HepG2 (cell line): ENCODE data around the gene FGD6. TPM values are rescaled to one million over a fixed set of nuclear protein-coding genes. Genes with fewer than 3 reads are reported as not detected.

Experiments used
- ATAC-seq: fragments of 200-7000 bp; cut with Tn5 transposase; 3 replicates; pipeline ENCODE4 v1.9.1; 2020; ENCODE audit warnings: mild to moderate bottlenecking, moderate library complexity
- BruUV-seq: library from RNA; stranded (reverse); fragments of 400-500 nt; replicated peaks from 2 replicates; lab custom pipeline; 2021; lab: Mats Ljungman, UMichigan
- CTCF ChIA-PET: fragments of 300-600 bp; formaldehyde crosslinking; extraction: SDS; loops from one replicate; lab custom pipeline; 2021; ENCODE audit warnings: low total read pairs, inconsistent platforms, low intra/inter-chr PET ratio; lab: Yijun Ruan, JAX
- POLR2A ChIA-PET: fragments of 350-600 bp; sonication (Branson Sonifier 250); formaldehyde crosslinking; loops from one replicate; lab custom pipeline; 2020; ENCODE audit warnings: antibody characterized with exemption, inconsistent platforms; lab: Yijun Ruan, JAX
- DNase-seq: peaks from one replicate; pipeline ENCODE4 v3.0.0-alpha.2; 2015; ENCODE audit warnings: low spot score
- FAIRE-seq: peaks from 3 replicates; lab custom pipeline; 2011; peaks lifted over from hg19 to GRCh38; lab: Jason Lieb, UNC
- H2AFZ ChIP-seq: one replicate; pipeline ENCODE4 v1.6.1; 2011; ENCODE audit warnings: low read length, inconsistent platforms
- H3K27ac ChIP-seq: fragments of 300-600 bp; 3 replicates; pipeline ENCODE4 v1.8.0; 2011; ENCODE audit warnings: mixed run types, mild to moderate bottlenecking, mixed read lengths, low read length, inconsistent platforms; ENCODE audit not compliant: insufficient read depth; ENCODE audit errors: extremely low read length
- H3K27me3 ChIP-seq, 2 experiments: fragments of 200-600 bp in 1 of 2; 2 replicates in 1 of 2; 3 replicates in 1 of 2; pipeline versions ENCODE4 v1.6.0 to v1.8.0; 2011; ENCODE audit warnings: low read length in 2 of 2, mild to moderate bottlenecking in 2 of 2, moderate library complexity in 2 of 2, inconsistent platforms in 1 of 2; ENCODE audit not compliant: insufficient read depth in 2 of 2, control insufficient read depth in 1 of 2
- H3K36me3 ChIP-seq, 2 experiments: fragments of 200-600 bp in 1 of 2; replicated peaks in 1 of 2; 2 replicates in 1 of 2; 3 replicates in 1 of 2; pipeline versions ENCODE4 v1.5.1 to v1.8.0; 2011; ENCODE audit warnings: low read length in 2 of 2, inconsistent platforms in 1 of 2; ENCODE audit not compliant: insufficient read depth in 2 of 2, control insufficient read depth in 1 of 2
- H3K4me1 ChIP-seq: 2 replicates; pipeline ENCODE4 v1.5.1; 2012; ENCODE audit warnings: low read length, inconsistent platforms; ENCODE audit not compliant: insufficient read depth
- H3K4me2 ChIP-seq: 2 replicates; pipeline ENCODE4 v1.6.0; 2011; ENCODE audit warnings: low read depth, low read length, inconsistent platforms
- H3K4me3 ChIP-seq, 3 experiments: fragments of 200-600 bp in 1 of 3; sonication (generic), shearing (Covaris generic) in 1 of 3; replicated peaks in 1 of 3; 2 replicates each; pipeline ENCODE4 v1.5.1; 2011 to 2016; ENCODE audit warnings: low read length in 3 of 3, inconsistent platforms in 2 of 3, low read depth in 2 of 3, mild to moderate bottlenecking in 2 of 3, control low read depth in 1 of 3, mixed read lengths in 1 of 3; ENCODE audit not compliant: insufficient read depth in 1 of 3
- H3K79me2 ChIP-seq: one replicate; pipeline ENCODE4 v1.6.1; 2011; ENCODE audit warnings: low read length, inconsistent platforms; ENCODE audit not compliant: insufficient read depth
- H3K9ac ChIP-seq: 2 replicates; pipeline ENCODE4 v1.6.0; 2011; ENCODE audit warnings: mild to moderate bottlenecking, low read depth, low read length, inconsistent platforms; ENCODE audit not compliant: insufficient read depth
- H3K9me3 ChIP-seq: 2 replicates; pipeline ENCODE4 v1.5.1; 2012; ENCODE audit warnings: mild to moderate bottlenecking, low read length
- H4K20me1 ChIP-seq: 2 replicates; pipeline ENCODE4 v1.6.0; 2011; ENCODE audit warnings: inconsistent platforms, mild to moderate bottlenecking, low read length, moderate library complexity; ENCODE audit not compliant: insufficient read depth
- KIAA2018 ChIP-seq: sonication (generic); formaldehyde crosslinking; IDR thresholded peaks from 2 replicates; pipeline ENCODE4 v1.5.0; 2020; ENCODE audit warnings: mild to moderate bottlenecking, missing genetic modification reagents, borderline replicate concordance
- NR2F1 ChIP-seq, 2 experiments: fragments of 450-650 bp in 1 of 2; formaldehyde crosslinking in 1 of 2; IDR thresholded peaks; 2 replicates each; pipeline versions ENCODE4 v1.5.0 to v1.6.1; 2016 to 2020; ENCODE audit warnings: mild to moderate bottlenecking in 1 of 2, missing compliant biosample characterization in 1 of 2, missing genetic modification reagents in 1 of 2, moderate library complexity in 1 of 2
- PLRG1 ChIP-seq: fragments of 450-650 bp; conservative IDR thresholded peaks from 2 replicates; pipeline ENCODE4 v1.6.1; 2016
- ZHX2 ChIP-seq, 2 experiments: sonication (generic) in 1 of 2; formaldehyde crosslinking in 1 of 2; IDR thresholded peaks; 2 replicates each; pipeline versions ENCODE4 v1.6.1 to v1.9.0; 2014 to 2022; ENCODE audit warnings: antibody characterized with exemption in 1 of 2, borderline replicate concordance in 1 of 2, inconsistent platforms in 1 of 2, low read depth in 1 of 2, missing genetic modification reagents in 1 of 2
- ZNF124 ChIP-seq: sonication (generic); formaldehyde crosslinking; IDR thresholded peaks from 2 replicates; pipeline ENCODE4 v1.4.0; 2020; ENCODE audit warnings: missing genetic modification reagents
- ZNF253 ChIP-seq: sonication (generic); formaldehyde crosslinking; IDR thresholded peaks from 2 replicates; pipeline ENCODE4 v1.8.0; 2022; ENCODE audit warnings: mild to moderate bottlenecking, missing genetic modification reagents, borderline replicate concordance
- ZNF33B ChIP-seq: sonication (generic); formaldehyde crosslinking; IDR thresholded peaks from 2 replicates; pipeline ENCODE4 v1.5.1; 2020; ENCODE audit warnings: mild to moderate bottlenecking, missing genetic modification reagents
- ZNF704 ChIP-seq: sonication (generic); formaldehyde crosslinking; IDR thresholded peaks from 2 replicates; pipeline ENCODE4 v1.8.1; 2023; ENCODE audit warnings: mild to moderate bottlenecking, inconsistent platforms, moderate library complexity, missing genetic modification reagents, borderline replicate concordance
- WGBS: methylation state at CpG from one replicate; pipeline ENCODE4 v1.1.6; 2017; ENCODE audit warnings: low lambda C conversion rate; 5-methylcytosine and 5-hydroxymethylcytosine counted together
- in situ Hi-C: cut with HindIII; loops from 2 replicates; pipeline ENCODE4 v1.10.0; 2017; ENCODE audit warnings: low pct_unique_long_range_greater_than_20kb; ENCODE audit not compliant: extremely low pct_ligation_motif_present
- intact Hi-C: fragments of 100-400 bp; cut with micrococcal nuclease; formaldehyde crosslinking; loops from one replicate; pipeline ENCODE4 v1.10.0; 2022; ENCODE audit not compliant: unreplicated experiment
- polyA plus RNA-seq, 8 experiments: library from polyadenylated mRNA; depleted of rRNA in 3 of 8; stranded (reverse) in 7 of 8; unstranded in 1 of 8; fragments of >200 nt; fragmentation: Illumina TruSeq in 4 of 8; extraction: Trizol in 4 of 8; gene quantifications; 2 replicates each; pipeline versions ENCODE4 v1.2.1 to v1.2.3, GENCODE V29; 2011 to 2016; ENCODE audit warnings: low read depth in 4 of 8, missing spikeins in 1 of 8, mixed read lengths in 1 of 8; ENCODE audit not compliant: insufficient read depth in 1 of 8
- total RNA-seq, 5 experiments: library from RNA; depleted of rRNA; stranded (reverse); fragments of >200 nt; fragmentation: Illumina TruSeq; extraction: Trizol; gene quantifications; 2 replicates each; pipeline ENCODE4 v1.2.3, GENCODE V29; 2016; ENCODE audit warnings: low read depth in 1 of 5

Gene FGD6
- total and polyA plus RNA-seq, 2 of the 13 experiments (the other 11 are each of a cell fraction or from before 2014, with no cell fraction given), result 2.2 to 4.3 TPM

DNA sequence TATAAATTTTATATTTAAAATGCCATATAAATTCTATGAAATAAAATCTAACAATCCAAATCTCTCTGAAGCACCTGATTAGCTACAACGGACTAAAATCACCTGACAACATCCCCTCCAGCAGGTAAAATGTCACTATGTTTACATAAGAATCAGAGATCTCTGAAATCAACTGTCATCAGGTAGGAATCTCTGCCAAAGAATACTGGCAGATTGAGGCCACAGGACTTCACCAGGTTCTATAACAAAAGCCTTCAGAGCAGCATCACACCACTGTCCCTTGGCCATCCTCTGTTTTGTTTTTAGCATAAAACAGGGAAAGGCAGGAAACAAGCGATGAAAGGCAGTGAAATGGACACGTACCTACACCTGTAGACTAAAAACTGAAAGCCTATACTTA, 22.1 kb downstream of the FGD6 start:
- ChIA-PET POLR2A (no interaction called here), CTCF (no interaction called here)
- Histone ChIP-seq H3K9me3 (no peaks in the 10 kb centered on the region), H3K36me3 (no peaks in the 10 kb centered on the region), H3K27me3 (no peaks in the 10 kb centered on the region), H4K20me1 (no peaks in the 10 kb centered on the region), H3K4me2 (no peak overlapping the region), H3K4me3 (no peak overlapping the region), H2AFZ (no peak overlapping the region), H3K4me1 (peaks cover 10% of the 10 kb centered on the region), H3K9ac (no peak overlapping the region), H3K79me2 (no peaks in the 10 kb centered on the region), H3K27ac (no peak overlapping the region)
- no TSS peak for BruUV-seq
- DNase-seq (no peak), FAIRE-seq (no peak), ATAC-seq (no peak)
- WGBS, result 92% methylated on average over 3 of the region's 3 CpGs
- in situ Hi-C loops, result no loop called here
- intact Hi-C loops, result no loop called here
- no peak for TF ChIP-seq ZNF253
- TF ChIP-seq ZNF704 (CRISPR knock-in tag), result no peak
- TF ChIP-seq ZNF33B (CRISPR knock-in tag), result no peak
- TF ChIP-seq PLRG1, result no peak
- TF ChIP-seq KIAA2018 (CRISPR knock-in tag), result no peak
- no peak for TF ChIP-seq ZNF124 (CRISPR knock-in tag)
- no peak for TF ChIP-seq ZHX2 (IDR thresholded peaks at IDR 0.05; ENCODE audit: low read depth)
- no peak for TF ChIP-seq ZHX2 (CRISPR knock-in tag; IDR thresholded peaks at IDR 0.05; ENCODE audit: borderline replicate concordance)
- no peak for TF ChIP-seq NR2F1 (CRISPR knock-in tag; IDR thresholded peaks at IDR 0.05)
